Right atrium auricular region (tissue), 2 donors: Measurements from ENCODE around the gene SUGCT. TPM values are rescaled to one million over a fixed set of nuclear protein-coding genes. Genes with fewer than 3 reads are reported as not detected.

Experiments used
- DNase-seq: peaks from one replicate; pipeline ENCODE4 v3.0.0-alpha.2; 2019; ENCODE audit warnings: low spot score
- H3K27ac ChIP-seq, 2 donors: fragments of 200-600 bp; sonication (generic); 1 replicate in 1 of 2; 2 replicates in 1 of 2; pipeline ENCODE4 v1.5.1; 2016 to 2019
- H3K27me3 ChIP-seq, 2 donors: fragments of 200-600 bp; sonication (generic); one replicate each; pipeline versions ENCODE4 v1.5.1 to v1.6.0; 2017 to 2019
- H3K36me3 ChIP-seq: fragments of 200-600 bp; sonication (generic); one replicate; pipeline ENCODE4 v1.5.1; 2016
- H3K4me1 ChIP-seq, 2 donors: fragments of 200-600 bp; sonication (generic); one replicate each; pipeline versions ENCODE4 v1.5.1 to v1.6.0; 2017 to 2019
- H3K4me3 ChIP-seq, 2 donors: fragments of 200-600 bp; sonication (generic); 1 replicate in 1 of 2; 2 replicates in 1 of 2; pipeline ENCODE4 v1.5.1; 2017 to 2019; ENCODE audit warnings: mild to moderate bottlenecking in 1 of 2, moderate library complexity in 1 of 2
- H3K9me3 ChIP-seq, 2 donors: fragments of 200-600 bp; sonication (generic); one replicate each; pipeline ENCODE4 v1.5.1; 2019
- CTCF ChIP-seq, 2 donors: fragments of 200-600 bp; sonication (generic); IDR thresholded peaks; one replicate each; pipeline ENCODE4 v1.5.1; 2019; ENCODE audit warnings: antibody characterized with exemption in 2 of 2
- total RNA-seq, 2 donors: library from RNA; depleted of rRNA; stranded (reverse); fragments of >200 nt; gene quantifications; one replicate each; pipeline ENCODE4 v1.1.0, GENCODE V29; 2016

SUGCT gene
- total RNA-seq, 2 donors from 2014 or later: 2.6 to 5.4 TPM

- Histone ChIP-seq H3K27ac (no peak overlapping the region), H3K9me3 (no peaks in the 10 kb centered on the region), H3K4me1 (no peaks in the 10 kb centered on the region), H3K36me3 (no peaks in the 10 kb centered on the region), H3K27me3 (no peaks in the 10 kb centered on the region), H3K4me3 (no peak overlapping the region)
- TF ChIP-seq CTCF (IDR thresholded peaks at IDR 0.05): no peak
- DNase-seq: no peak
Measured at GRCh38 chr7:40634118-40634517, 499.3 kb downstream of the SUGCT start.

GRCh38 chr7:40638545-40639320 lies 503.9 kb downstream of the SUGCT start:
- no peaks in the 10 kb centered on the region for H3K9me3 ChIP-seq
- no peak for DNase-seq
- no peak overlapping the region for H3K4me3 ChIP-seq
- TF ChIP-seq CTCF (IDR thresholded peaks at IDR 0.05): no peak
- H3K4me1 ChIP-seq: no peaks in the 10 kb centered on the region
- no peak overlapping the region for H3K27ac ChIP-seq
- H3K36me3 ChIP-seq: no peaks in the 10 kb centered on the region
- H3K27me3 ChIP-seq: no peaks in the 10 kb centered on the region

- TF ChIP-seq CTCF (IDR thresholded peaks at IDR 0.05): no peak
Measured at GRCh38 chr7:40640566-40640965, 505.8 kb downstream of the SUGCT start.

GRCh38 chr7:40641701-40642100 lies 506.9 kb downstream of the SUGCT start:
- no peak for TF ChIP-seq CTCF (IDR thresholded peaks at IDR 0.05)
- Histone ChIP-seq H3K4me3 (no peak overlapping the region), H3K9me3 (no peaks in the 10 kb centered on the region), H3K4me1 (no peaks in the 10 kb centered on the region), H3K27me3 (no peaks in the 10 kb centered on the region), H3K27ac (no peak overlapping the region), H3K36me3 (no peaks in the 10 kb centered on the region)
- no peak for DNase-seq

More at GRCh38 chr7:40640566-40640965, 505.8 kb downstream of the SUGCT start:
- H3K27me3 ChIP-seq: no peaks in the 10 kb centered on the region
- no peak overlapping the region for H3K27ac ChIP-seq
- DNase-seq: no peak
- no peaks in the 10 kb centered on the region for H3K36me3 ChIP-seq
- H3K4me1 ChIP-seq: no peaks in the 10 kb centered on the region
- H3K9me3 ChIP-seq: no peaks in the 10 kb centered on the region
- no peak overlapping the region for H3K4me3 ChIP-seq

GRCh38 chr7:40643664-40644063 lies 508.9 kb downstream of the SUGCT start:
- no peaks in the 10 kb centered on the region for H3K9me3 ChIP-seq
- no peak for TF ChIP-seq CTCF (IDR thresholded peaks at IDR 0.05)
- no peak overlapping the region for H3K4me3 ChIP-seq
- no peak overlapping the region for H3K27ac ChIP-seq
- no peaks in the 10 kb centered on the region for H3K27me3 ChIP-seq
- no peak for DNase-seq
- no peaks in the 10 kb centered on the region for H3K4me1 ChIP-seq
- H3K36me3 ChIP-seq: no peaks in the 10 kb centered on the region
